ENCODE results near the gene CEP95.

Gene CEP95

DNA sequence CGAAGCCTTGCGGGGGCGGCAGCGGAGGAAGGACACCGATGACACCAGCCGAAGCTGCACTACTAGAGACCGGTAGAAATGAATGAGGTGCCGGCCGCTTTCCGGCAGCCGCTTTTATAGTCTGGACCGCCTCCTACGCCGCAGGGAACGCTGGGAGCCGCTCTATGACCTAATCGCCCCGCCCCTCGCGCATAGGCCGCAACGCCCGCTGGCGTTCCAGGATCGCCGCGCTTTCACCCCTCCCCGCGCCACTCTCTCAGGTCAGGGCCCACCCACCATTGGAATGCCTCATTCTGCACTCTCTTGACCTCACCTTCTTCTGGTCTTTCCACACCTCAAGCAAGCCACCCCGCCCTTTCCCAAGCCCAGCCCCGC, 589 bp upstream of the CEP95 start, which contains the start of gene DDX5 (continued):
- TF ChIP-seq ZNF324 (tag by site-specific recombination; IDR thresholded peaks at IDR 0.05) (no peak), ZSCAN4 (tag by site-specific recombination; IDR thresholded peaks at IDR 0.05) (no peak), ZFP69B (tag by site-specific recombination; IDR thresholded peaks at IDR 0.05) (peak; percentile 65; the same call in 1 of the 2 replicates), ZFP37 (tag by site-specific recombination; IDR thresholded peaks at IDR 0.05) (no peak), ZNF670 (tag by site-specific recombination; IDR thresholded peaks at IDR 0.05; ENCODE audit: low read depth) (no peak), ZNF48 (tag by site-specific recombination; IDR thresholded peaks at IDR 0.05) (no peak), ZBTB49 (tag by site-specific recombination; IDR thresholded peaks at IDR 0.05; ENCODE audit: low read depth) (no peak), ZSCAN23 (tag by site-specific recombination; IDR thresholded peaks at IDR 0.05) (no peak), RBAK (tag by site-specific recombination; IDR thresholded peaks at IDR 0.05) (no peak), ZNF626 (tag by site-specific recombination; IDR thresholded peaks at IDR 0.05) (no peak), ZNF510 (tag by site-specific recombination; IDR thresholded peaks at IDR 0.05; ENCODE audit: insufficient replicate concordance) (no peak), ZSCAN16 (tag by site-specific recombination; IDR thresholded peaks at IDR 0.05) (no peak), ZNF561 (tag by site-specific recombination; IDR thresholded peaks at IDR 0.05; ENCODE audit: borderline replicate concordance) (no peak; the same call in 1 of the 2 replicates), ZNF660 (tag by site-specific recombination; IDR thresholded peaks at IDR 0.05) (peak; percentile 59), ZBTB17 (tag by site-specific recombination; IDR thresholded peaks at IDR 0.05) (no peak), ZNF704 (tag by site-specific recombination; IDR thresholded peaks at IDR 0.05) (peak; percentile 97), ZNF777 (tag by site-specific recombination; IDR thresholded peaks at IDR 0.05; ENCODE audit: borderline replicate concordance) (no peak), ZNF280C (tag by site-specific recombination; IDR thresholded peaks at IDR 0.05) (no peak), ZNF596 (tag by site-specific recombination; IDR thresholded peaks at IDR 0.05) (no peak), ZNF133 (tag by site-specific recombination; IDR thresholded peaks at IDR 0.05) (no peak), ZNF394 (tag by site-specific recombination; IDR thresholded peaks at IDR 0.05; ENCODE audit: borderline replicate concordance) (no peak), ZNF544 (tag by site-specific recombination; IDR thresholded peaks at IDR 0.05) (no peak)
- TF ChIP-seq, protein P1, sequence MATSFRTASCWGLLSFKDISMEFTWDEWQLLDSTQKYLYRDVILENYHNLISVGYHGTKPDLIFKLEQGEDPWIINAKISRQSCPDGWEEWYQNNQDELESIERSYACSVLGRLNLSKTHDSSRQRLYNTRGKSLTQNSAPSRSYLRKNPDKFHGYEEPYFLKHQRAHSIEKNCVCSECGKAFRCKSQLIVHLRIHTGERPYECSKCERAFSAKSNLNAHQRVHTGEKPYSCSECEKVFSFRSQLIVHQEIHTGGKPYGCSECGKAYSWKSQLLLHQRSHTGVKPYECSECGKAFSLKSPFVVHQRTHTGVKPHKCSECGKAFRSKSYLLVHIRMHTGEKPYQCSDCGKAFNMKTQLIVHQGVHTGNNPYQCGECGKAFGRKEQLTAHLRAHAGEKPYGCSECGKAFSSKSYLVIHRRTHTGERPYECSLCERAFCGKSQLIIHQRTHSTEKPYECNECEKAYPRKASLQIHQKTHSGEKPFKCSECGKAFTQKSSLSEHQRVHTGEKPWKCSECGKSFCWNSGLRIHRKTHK (tag by site-specific recombination; IDR thresholded peaks at IDR 0.05) = no peak
- TF ChIP-seq, protein P2, sequence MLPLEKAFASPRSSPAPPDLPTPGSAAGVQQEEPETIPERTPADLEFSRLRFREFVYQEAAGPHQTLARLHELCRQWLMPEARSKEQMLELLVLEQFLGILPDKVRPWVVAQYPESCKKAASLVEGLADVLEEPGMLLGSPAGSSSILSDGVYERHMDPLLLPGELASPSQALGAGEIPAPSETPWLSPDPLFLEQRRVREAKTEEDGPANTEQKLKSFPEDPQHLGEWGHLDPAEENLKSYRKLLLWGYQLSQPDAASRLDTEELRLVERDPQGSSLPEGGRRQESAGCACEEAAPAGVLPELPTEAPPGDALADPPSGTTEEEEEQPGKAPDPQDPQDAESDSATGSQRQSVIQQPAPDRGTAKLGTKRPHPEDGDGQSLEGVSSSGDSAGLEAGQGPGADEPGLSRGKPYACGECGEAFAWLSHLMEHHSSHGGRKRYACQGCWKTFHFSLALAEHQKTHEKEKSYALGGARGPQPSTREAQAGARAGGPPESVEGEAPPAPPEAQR (tag by site-specific recombination; IDR thresholded peaks at IDR 0.05) = no peak
- TF ChIP-seq, protein P3, sequence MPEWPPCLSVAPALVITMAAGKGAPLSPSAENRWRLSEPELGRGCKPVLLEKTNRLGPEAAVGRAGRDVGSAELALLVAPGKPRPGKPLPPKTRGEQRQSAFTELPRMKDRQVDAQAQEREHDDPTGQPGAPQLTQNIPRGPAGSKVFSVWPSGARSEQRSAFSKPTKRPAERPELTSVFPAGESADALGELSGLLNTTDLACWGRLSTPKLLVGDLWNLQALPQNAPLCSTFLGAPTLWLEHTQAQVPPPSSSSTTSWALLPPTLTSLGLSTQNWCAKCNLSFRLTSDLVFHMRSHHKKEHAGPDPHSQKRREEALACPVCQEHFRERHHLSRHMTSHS (tag by site-specific recombination; IDR thresholded peaks at IDR 0.05) = no peak
- TF ChIP-seq, protein P4, sequence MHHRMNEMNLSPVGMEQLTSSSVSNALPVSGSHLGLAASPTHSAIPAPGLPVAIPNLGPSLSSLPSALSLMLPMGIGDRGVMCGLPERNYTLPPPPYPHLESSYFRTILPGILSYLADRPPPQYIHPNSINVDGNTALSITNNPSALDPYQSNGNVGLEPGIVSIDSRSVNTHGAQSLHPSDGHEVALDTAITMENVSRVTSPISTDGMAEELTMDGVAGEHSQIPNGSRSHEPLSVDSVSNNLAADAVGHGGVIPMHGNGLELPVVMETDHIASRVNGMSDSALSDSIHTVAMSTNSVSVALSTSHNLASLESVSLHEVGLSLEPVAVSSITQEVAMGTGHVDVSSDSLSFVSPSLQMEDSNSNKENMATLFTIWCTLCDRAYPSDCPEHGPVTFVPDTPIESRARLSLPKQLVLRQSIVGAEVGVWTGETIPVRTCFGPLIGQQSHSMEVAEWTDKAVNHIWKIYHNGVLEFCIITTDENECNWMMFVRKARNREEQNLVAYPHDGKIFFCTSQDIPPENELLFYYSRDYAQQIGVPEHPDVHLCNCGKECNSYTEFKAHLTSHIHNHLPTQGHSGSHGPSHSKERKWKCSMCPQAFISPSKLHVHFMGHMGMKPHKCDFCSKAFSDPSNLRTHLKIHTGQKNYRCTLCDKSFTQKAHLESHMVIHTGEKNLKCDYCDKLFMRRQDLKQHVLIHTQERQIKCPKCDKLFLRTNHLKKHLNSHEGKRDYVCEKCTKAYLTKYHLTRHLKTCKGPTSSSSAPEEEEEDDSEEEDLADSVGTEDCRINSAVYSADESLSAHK (tag by site-specific recombination; IDR thresholded peaks at IDR 0.05) = no peak
